Body of pancreas (tissue), 4 donors: ENCODE results near the gene NPTXR.

Experiments used
- CTCF ChIP-seq, 7 experiments: fragments of 450-650 bp in 4 of 7; fragments of 200-600 bp in 3 of 7; sonication (generic) in 3 of 7; IDR thresholded peaks; one replicate each; pipeline ENCODE4 v1.5.1; 2016 to 2019; ENCODE audit warnings: antibody characterized with exemption in 7 of 7
- POLR2A ChIP-seq, 3 donors: fragments of 450-650 bp; IDR thresholded peaks; one replicate each; pipeline ENCODE4 v1.6.1; 2016; ENCODE audit warnings: antibody characterized with exemption in 3 of 3, mild to moderate bottlenecking in 2 of 3

GRCh38 chr22:38830845-38831108 lies 13.1 kb downstream of the NPTXR start:
- TF ChIP-seq CTCF (IDR thresholded peaks at IDR 0.05): no peak
- TF ChIP-seq POLR2A (IDR thresholded peaks at IDR 0.05): no peak
